Gastroesophageal sphincter (tissue), 3 donors: Measurements from ENCODE around the gene SRBD1.

Source experiments
- POLR2AphosphoS5 ChIP-seq: sonication (generic); formaldehyde crosslinking; IDR thresholded peaks from one replicate; pipeline ENCODE4 v1.6.1; 2017; ENCODE audit warnings: antibody characterized with exemption
- TF ChIP-seq, protein P1 (sequence below), 4 experiments: fragments of 200-600 bp in 2 of 4; fragments of 450-650 bp in 2 of 4; sonication (generic) in 1 of 4; IDR thresholded peaks; one replicate each; pipeline ENCODE4 v1.5.1; 2017 to 2019; ENCODE audit warnings: antibody characterized with exemption in 4 of 4, mild to moderate bottlenecking in 2 of 4, moderate library complexity in 2 of 4

DNA sequence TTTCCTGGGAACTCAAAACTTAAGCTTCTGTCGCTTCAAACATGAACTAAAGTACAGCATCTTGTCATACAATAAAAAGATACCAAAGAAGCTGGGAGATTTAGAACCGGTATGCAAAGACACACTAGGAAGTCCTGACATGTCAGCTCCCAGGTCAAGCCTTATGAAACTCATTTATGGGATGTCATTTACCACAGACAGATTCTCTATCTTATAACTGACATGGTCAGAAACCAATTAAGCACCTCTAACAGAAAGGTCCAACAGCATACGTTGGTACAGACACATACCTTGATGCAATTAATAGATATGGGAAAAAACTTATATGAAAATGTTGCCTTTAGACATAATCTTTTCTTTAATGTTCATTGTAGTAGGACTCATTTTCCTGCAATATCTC is 169.0 kb downstream of the SRBD1 start:
- TF ChIP-seq, protein P1, sequence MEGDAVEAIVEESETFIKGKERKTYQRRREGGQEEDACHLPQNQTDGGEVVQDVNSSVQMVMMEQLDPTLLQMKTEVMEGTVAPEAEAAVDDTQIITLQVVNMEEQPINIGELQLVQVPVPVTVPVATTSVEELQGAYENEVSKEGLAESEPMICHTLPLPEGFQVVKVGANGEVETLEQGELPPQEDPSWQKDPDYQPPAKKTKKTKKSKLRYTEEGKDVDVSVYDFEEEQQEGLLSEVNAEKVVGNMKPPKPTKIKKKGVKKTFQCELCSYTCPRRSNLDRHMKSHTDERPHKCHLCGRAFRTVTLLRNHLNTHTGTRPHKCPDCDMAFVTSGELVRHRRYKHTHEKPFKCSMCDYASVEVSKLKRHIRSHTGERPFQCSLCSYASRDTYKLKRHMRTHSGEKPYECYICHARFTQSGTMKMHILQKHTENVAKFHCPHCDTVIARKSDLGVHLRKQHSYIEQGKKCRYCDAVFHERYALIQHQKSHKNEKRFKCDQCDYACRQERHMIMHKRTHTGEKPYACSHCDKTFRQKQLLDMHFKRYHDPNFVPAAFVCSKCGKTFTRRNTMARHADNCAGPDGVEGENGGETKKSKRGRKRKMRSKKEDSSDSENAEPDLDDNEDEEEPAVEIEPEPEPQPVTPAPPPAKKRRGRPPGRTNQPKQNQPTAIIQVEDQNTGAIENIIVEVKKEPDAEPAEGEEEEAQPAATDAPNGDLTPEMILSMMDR (IDR thresholded peaks at IDR 0.05), result no peak
- no peak for TF ChIP-seq POLR2AphosphoS5
